ENCODE measurements around the gene NPC1.

GRCh38 chr18:23580677-23581367, 5.5 kb downstream of the NPC1 start:
- TF ChIP-seq CTCF (IDR thresholded peaks at IDR 0.05), result no peak
- no peak for TF ChIP-seq TCF7L2 (IDR thresholded peaks at IDR 0.05; ENCODE audit: low read depth, low read length)

All from Panc1 (cell line).